BLaER1 treated with 17β-estradiol and CSF1 and Interleukin-3, amounts not matched to agents 10 nM and 100 nM (cell line): ENCODE results near the gene PSMC3.
A peak's percentile ranks its signal among the peaks of the same experiment; 100 is the strongest.

Experiments used
- H3K27ac ChIP-seq, 11 experiments: shearing (Covaris generic); formaldehyde crosslinking; 2 replicates each; pipeline ENCODE4 v1.8.1; 2022
- H3K27me3 ChIP-seq, 11 experiments: shearing (Covaris generic); formaldehyde crosslinking; 2 replicates each; pipeline ENCODE4 v1.8.1; 2022
- H3K36me3 ChIP-seq, 11 experiments: shearing (Covaris generic); formaldehyde crosslinking; 2 replicates each; pipeline ENCODE4 v1.8.1; 2022
- H3K4me1 ChIP-seq, 10 experiments: shearing (Covaris generic); formaldehyde crosslinking; 2 replicates each; pipeline ENCODE4 v1.8.1; 2022
- H3K4me2 ChIP-seq, 11 experiments: shearing (Covaris generic); formaldehyde crosslinking; 2 replicates each; pipeline ENCODE4 v1.8.1; 2022
- H3K4me3 ChIP-seq, 10 experiments: shearing (Covaris generic); formaldehyde crosslinking; 2 replicates each; pipeline ENCODE4 v1.8.1; 2022
- H3K9ac ChIP-seq, 11 experiments: shearing (Covaris generic); formaldehyde crosslinking; 2 replicates each; pipeline ENCODE4 v1.8.1; 2022
- H3K9me3 ChIP-seq, 11 experiments: shearing (Covaris generic); formaldehyde crosslinking; replicated peaks in 1 of 11; 2 replicates each; pipeline ENCODE4 v1.8.1; 2022
- H4K20me1 ChIP-seq, 11 experiments: shearing (Covaris generic); formaldehyde crosslinking; 2 replicates each; pipeline ENCODE4 v1.8.1; 2022
- Cebpa-rat ChIP-seq, 11 experiments: shearing (Covaris generic); IDR thresholded peaks; 2 replicates each; pipeline ENCODE4 v1.8.1; 2022

The PSMC3 gene

DNA sequence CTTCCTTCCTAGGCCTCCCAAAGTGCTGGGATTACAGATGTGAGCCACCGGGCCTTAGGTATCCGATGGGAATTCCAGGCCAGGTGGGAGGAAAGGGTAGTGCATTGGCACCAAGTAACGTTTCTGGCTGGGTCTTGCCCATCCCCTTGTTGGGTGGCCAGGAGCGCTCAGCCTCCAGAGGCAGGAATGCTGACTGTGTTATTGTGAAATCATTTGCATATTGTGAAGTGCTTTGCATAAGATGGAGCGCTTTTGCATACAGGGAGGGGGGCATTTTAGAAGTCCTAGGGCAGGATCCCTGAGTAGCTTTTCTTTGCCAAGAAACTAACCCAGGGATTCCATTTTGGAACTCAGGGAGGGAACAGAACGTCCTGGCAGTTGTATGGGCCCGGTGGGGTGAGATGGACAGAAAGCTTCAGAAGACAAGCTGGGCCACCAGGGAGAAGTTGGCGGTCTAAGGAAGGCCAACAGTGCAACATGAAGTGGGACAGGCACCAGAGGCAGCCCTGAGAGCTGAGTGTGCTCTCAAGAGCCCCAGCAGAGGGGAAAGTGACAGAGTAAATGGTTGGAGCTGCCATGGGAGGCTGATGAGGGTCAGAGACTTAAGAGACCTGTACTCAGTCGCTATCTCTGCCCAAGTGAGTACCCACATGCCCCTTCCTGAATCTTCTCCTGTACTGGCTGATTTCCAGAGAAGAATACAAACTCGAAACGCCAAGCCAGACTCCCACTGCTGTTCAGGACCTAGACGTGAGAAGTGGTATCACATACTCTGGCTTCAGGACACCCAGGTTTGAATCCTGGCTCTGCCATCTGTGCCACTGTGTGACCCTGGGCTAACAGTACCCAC lies 19.1 kb downstream of the PSMC3 start:
- H3K4me3 ChIP-seq, result peak overlapping the region; percentile 67 to 91 (median 78)
- peak overlapping the region; percentile 85 to 94 (median 90) for H3K9ac ChIP-seq
- H3K9me3 ChIP-seq, result no peaks in the 10 kb centered on the region
- H3K4me1 ChIP-seq, result peaks cover 68 to 90% (median 83%) of the 10 kb centered on the region in 10 experiments
- peak overlapping the region; percentile 86 to 99 (median 94) for H3K27ac ChIP-seq
- peaks cover 0 to 27% (median 11%) of the 10 kb centered on the region in 11 experiments; a peak in 10 of 22 replicates for H4K20me1 ChIP-seq
- no peaks in the 10 kb centered on the region for H3K27me3 ChIP-seq
- TF ChIP-seq Cebpa-rat (IDR thresholded peaks at IDR 0.05), result peak in 9 of 11 experiments; percentile 32 to 82 (median 66); a peak in 13 of 22 replicates
- H3K4me2 ChIP-seq, result peak overlapping the region; percentile 80 to 100 (median 93)
- H3K36me3 ChIP-seq, result peaks cover 0 to 22% (median 15%) of the 10 kb centered on the region in 11 experiments; a peak in 12 of 22 replicates

DNA sequence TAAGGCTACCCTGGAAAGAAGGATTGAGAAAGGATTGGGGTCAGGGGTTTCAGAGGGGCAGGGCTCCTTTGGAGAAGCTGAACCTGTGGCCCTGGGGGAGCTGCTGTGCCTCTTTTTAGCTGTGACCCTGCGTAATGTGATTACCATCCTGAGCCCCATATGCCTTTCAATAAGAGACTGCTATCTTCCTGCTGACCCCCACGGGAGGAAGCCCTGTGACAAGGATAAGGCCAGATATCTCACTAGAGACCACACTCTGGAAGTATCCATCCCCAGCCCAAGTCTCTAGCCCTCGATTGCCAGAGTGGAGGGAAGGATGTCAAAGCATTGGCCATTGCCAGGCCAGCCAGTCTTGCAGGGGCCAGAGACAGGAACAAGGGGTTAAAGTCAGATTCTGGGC lies 22.7 kb downstream of the PSMC3 start:
- H3K4me1 ChIP-seq, result peaks cover 74 to 90% (median 86%) of the 10 kb centered on the region in 10 experiments
- no peaks in the 10 kb centered on the region for H3K36me3 ChIP-seq
- H3K9me3 ChIP-seq, result no peaks in the 10 kb centered on the region
- H3K9ac ChIP-seq, result peak overlapping the region in 9 of 11 experiments; percentile 40 to 66 (median 57); a peak in 18 of 22 replicates
- H3K4me3 ChIP-seq, result no peak overlapping the region
- TF ChIP-seq Cebpa-rat (IDR thresholded peaks at IDR 0.05), result no peak
- no peaks in the 10 kb centered on the region for H4K20me1 ChIP-seq
- peak overlapping the region; percentile 3 to 98 (median 74); a peak in 21 of 22 replicates for H3K27ac ChIP-seq
- no peaks in the 10 kb centered on the region for H3K27me3 ChIP-seq
- H3K4me2 ChIP-seq, result peak overlapping the region; percentile 64 to 95 (median 80)

DNA sequence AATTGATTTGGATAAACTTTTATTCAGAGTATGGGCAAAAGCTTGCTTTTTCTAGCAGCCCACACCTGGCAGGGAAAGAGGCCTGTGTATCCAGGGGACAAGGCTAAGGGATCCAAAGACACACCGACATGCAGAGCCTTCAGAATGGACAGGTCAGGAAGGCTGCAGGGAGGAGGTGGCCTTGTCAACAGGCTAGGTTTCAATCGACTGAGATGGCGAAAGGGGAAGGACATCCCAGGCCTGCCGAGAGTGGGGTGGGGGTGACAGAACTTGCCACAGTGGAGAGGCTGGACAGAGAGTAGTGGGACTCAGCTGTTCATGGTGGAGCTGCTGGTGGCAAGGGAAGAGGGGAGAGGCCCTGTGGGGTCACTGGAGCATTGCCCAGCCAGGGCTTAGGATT lies 23.1 kb downstream of the PSMC3 start:
- peak overlapping the region; percentile 64 to 95 (median 80) for H3K4me2 ChIP-seq
- TF ChIP-seq Cebpa-rat (IDR thresholded peaks at IDR 0.05), result no peak
- peaks cover 78 to 94% (median 90%) of the 10 kb centered on the region in 10 experiments for H3K4me1 ChIP-seq
- H4K20me1 ChIP-seq, result no peaks in the 10 kb centered on the region
- no peaks in the 10 kb centered on the region for H3K36me3 ChIP-seq
- peak overlapping the region in 9 of 11 experiments; percentile 40 to 66 (median 57); a peak in 18 of 22 replicates for H3K9ac ChIP-seq
- no peak overlapping the region for H3K4me3 ChIP-seq
- H3K9me3 ChIP-seq, result no peaks in the 10 kb centered on the region
- no peaks in the 10 kb centered on the region for H3K27me3 ChIP-seq
- H3K27ac ChIP-seq, result peak overlapping the region; percentile 3 to 98 (median 74); a peak in 21 of 22 replicates

DNA sequence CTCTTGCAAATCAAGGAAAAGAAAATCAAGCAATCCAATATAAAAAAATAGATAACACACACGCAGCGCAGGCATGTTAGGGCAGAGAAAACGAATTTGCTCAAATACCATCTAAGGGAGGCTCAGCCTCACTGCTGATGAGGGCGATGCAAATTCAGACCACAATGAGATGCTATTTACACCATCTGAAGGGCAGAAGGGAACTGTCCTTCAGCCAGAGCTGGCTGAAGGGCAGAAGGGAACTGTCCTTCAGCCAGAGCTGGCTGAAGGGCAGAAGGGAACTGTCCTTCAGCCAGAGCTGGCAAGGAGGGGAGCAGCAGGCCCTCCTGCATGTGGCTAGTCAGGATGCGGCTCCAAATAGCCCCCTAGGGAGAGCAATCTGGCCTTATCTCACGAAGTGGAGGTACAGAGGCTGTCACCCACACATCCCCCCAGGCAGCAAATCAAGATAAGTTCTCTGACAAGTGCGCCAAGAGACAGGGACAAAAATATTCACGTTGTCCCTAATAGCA lies 25.4 kb downstream of the PSMC3 start:
- no peaks in the 10 kb centered on the region for H4K20me1 ChIP-seq
- peak overlapping the region; percentile 87 to 98 (median 95) for H3K4me2 ChIP-seq
- H3K4me1 ChIP-seq, result peaks cover 86 to 97% (median 94%) of the 10 kb centered on the region in 10 experiments
- H3K9ac ChIP-seq, result peak overlapping the region; percentile 76 to 100 (median 87)
- peak overlapping the region; percentile 10 to 76 (median 46); a peak in 17 of 20 replicates for H3K4me3 ChIP-seq
- no peak for TF ChIP-seq Cebpa-rat (IDR thresholded peaks at IDR 0.05)
- H3K27me3 ChIP-seq, result no peaks in the 10 kb centered on the region
- peak overlapping the region; percentile 70 to 100 (median 100) for H3K27ac ChIP-seq
- H3K9me3 ChIP-seq, result no peaks in the 10 kb centered on the region
- no peaks in the 10 kb centered on the region for H3K36me3 ChIP-seq

DNA sequence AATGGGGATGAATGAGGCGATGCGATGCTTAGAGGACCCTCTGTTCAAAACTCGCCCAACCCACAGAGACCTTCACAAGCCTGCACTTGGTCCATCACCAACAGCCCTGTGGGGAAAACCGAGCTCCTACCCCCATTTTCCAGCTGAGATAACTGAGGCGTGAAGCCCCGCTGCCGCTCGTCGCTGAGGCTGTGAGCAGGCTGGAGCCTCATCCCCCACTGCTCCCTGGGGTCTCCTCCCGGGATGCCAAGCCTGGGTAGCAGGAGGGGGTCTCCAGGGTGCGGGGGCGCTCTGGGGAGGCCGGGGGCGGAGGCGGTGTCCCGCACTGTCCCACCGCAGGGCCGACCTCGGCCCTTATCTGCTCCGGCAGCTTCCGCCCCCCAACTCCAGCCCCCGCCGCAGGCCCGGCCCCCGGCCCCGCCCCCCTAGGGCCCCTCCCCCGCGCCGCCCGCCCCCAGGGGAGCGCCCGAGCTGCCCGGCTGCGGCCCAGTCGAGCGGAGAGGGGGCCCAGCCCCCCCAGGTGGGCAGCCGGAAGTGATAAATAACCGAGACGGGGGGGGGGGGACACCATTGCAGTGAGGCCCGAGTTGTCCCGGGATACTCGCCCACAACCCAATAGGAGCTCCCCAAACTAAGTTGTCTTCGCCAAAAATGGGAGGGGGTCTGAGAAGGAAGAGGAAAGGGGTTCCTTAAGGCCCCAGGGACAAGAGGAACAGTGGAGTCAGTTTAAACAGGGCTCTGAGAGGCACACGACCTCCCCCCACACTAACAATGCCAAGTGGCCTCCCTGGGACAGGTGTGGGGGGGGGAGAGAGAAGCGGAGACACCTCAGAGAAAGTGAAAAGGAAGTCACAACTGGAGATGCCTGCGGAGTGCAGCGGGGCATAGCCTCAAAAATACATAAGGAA lies 26.1 kb downstream of the PSMC3 start:
- no peaks in the 10 kb centered on the region for H3K36me3 ChIP-seq
- TF ChIP-seq Cebpa-rat (IDR thresholded peaks at IDR 0.05), result no peak
- H3K9me3 ChIP-seq, result no peaks in the 10 kb centered on the region
- H3K27me3 ChIP-seq, result no peaks in the 10 kb centered on the region
- peak overlapping the region; percentile 87 to 99 (median 96) for H3K4me2 ChIP-seq
- peak overlapping the region; percentile 45 to 76 (median 58) for H3K4me3 ChIP-seq
- peak overlapping the region; percentile 79 to 100 (median 87) for H3K9ac ChIP-seq
- H3K4me1 ChIP-seq, result peaks cover 93 to 99% (median 95%) of the 10 kb centered on the region in 10 experiments
- peak overlapping the region; percentile 79 to 100 (median 100) for H3K27ac ChIP-seq
- no peaks in the 10 kb centered on the region for H4K20me1 ChIP-seq

DNA sequence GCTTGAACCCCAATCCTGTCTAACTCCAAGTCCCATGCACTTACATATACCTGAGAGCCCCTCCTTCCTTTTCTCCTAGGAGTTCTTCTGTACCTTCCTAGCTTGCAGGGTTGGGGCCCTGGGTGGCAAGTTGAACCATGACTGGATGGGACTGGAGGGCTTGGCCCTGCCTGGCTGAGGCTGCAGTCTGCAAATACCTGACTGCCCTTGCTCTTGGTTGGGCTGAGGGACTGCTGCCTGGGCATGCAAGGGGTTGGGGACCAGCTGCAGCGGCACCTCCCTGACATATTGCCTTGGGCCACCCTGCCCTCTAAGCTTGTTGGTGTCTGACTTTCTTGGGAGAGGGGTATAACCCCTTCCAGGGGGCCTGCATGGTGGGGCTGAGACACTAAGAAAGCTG lies 27.7 kb downstream of the PSMC3 start:
- Histone ChIP-seq H3K9ac (peak overlapping the region; percentile 79 to 100 (median 87); a peak in 21 of 22 replicates), H3K27ac (peak overlapping the region; percentile 79 to 100 (median 100); a peak in 21 of 22 replicates), H3K9me3 (no peaks in the 10 kb centered on the region), H3K4me3 (peak overlapping the region in 5 of 10 experiments; percentile 54 to 76 (median 63); a peak in 5 of 20 replicates), H3K36me3 (no peaks in the 10 kb centered on the region), H3K27me3 (no peaks in the 10 kb centered on the region), H3K4me1 (peaks cover 93 to 99% (median 95%) of the 10 kb centered on the region in 10 experiments), H4K20me1 (no peaks in the 10 kb centered on the region), H3K4me2 (peak overlapping the region; percentile 87 to 99 (median 96))
- TF ChIP-seq Cebpa-rat (IDR thresholded peaks at IDR 0.05), result no peak

DNA sequence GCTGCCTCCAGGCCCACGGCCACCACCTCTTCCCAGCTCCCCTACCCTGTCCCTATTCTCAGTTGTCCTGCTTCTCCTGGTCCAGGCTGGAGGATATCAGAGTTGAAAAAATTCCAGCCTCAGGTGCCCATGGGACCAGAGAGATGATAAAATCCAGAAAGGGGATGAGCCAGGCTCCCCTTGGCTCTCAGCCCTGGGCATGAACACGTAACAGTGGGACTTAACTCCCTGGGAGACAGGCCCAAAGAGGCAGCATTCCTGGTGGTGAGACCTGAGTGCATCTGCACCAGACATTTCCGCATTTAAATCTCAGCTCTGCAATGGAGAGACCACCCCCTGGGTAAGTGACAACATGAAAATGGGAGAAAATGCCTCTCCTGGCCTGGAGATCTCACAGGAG lies 28.2 kb downstream of the PSMC3 start:
- H3K9ac ChIP-seq, result peak overlapping the region; percentile 79 to 100 (median 87); a peak in 21 of 22 replicates
- peaks cover 91 to 98% (median 93%) of the 10 kb centered on the region in 10 experiments for H3K4me1 ChIP-seq
- no peak for TF ChIP-seq Cebpa-rat (IDR thresholded peaks at IDR 0.05)
- no peaks in the 10 kb centered on the region for H3K36me3 ChIP-seq
- H3K4me3 ChIP-seq, result no peak overlapping the region
- H3K27me3 ChIP-seq, result no peaks in the 10 kb centered on the region
- H3K9me3 ChIP-seq, result no peaks in the 10 kb centered on the region
- peak overlapping the region; percentile 87 to 99 (median 96) for H3K4me2 ChIP-seq
- peak overlapping the region; percentile 40 to 100 (median 100); a peak in 20 of 22 replicates for H3K27ac ChIP-seq
- H4K20me1 ChIP-seq, result no peaks in the 10 kb centered on the region

DNA sequence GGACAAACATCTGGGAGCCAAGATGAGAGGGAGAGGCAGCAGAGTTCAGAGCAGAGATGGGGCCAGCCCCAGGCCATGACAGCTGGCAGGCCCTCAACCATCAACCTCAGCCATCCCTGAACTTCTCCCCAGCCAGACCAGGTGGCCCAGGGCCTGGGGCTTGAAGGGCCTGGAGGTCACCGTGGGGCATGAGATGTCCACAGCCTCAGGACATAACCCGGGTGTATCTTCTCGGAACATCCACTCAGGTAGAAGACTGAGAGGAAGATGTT lies 30.3 kb downstream of the PSMC3 start:
- Histone ChIP-seq H3K36me3 (0 out of 22 replicates have a peak, but pooled peaks cover 0 to 4% (median 0%) of the 10 kb centered on the region in 11 experiments), H3K4me3 (peak overlapping the region in 5 of 10 experiments; percentile 57 to 69 (median 58); a peak in 6 of 20 replicates), H3K9me3 (no peaks in the 10 kb centered on the region), H3K27ac (peak overlapping the region; percentile 98 to 100 (median 100)), H3K9ac (peak overlapping the region; percentile 97 to 100 (median 99)), H3K27me3 (no peaks in the 10 kb centered on the region), H3K4me2 (peak overlapping the region; percentile 86 to 99 (median 96)), H4K20me1 (no peaks in the 10 kb centered on the region), H3K4me1 (peaks cover 92 to 98% (median 95%) of the 10 kb centered on the region in 10 experiments)
- no peak for TF ChIP-seq Cebpa-rat (IDR thresholded peaks at IDR 0.05)
